GM12878 (cell line): Measurements from ENCODE around the gene CRNKL1. TPM values are rescaled to one million over a fixed set of nuclear protein-coding genes. Genes with fewer than 3 reads are reported as not detected.

ENCODE experiments used
- ATAC-seq: fragments of 200-7000 bp; cut with Tn5 transposase; 3 replicates; pipeline ENCODE4 v1.9.1; 2020; ENCODE audit warnings: mild to moderate bottlenecking, moderate library complexity
- BruUV-seq: library from RNA; stranded (reverse); fragments of 400-500 nt; replicated peaks from 2 replicates; lab custom pipeline; 2021; lab: Mats Ljungman, UMichigan
- CTCF ChIA-PET: fragments of 300-600 bp; sonication (Branson Sonifier 250); formaldehyde crosslinking; extraction: SDS; loops from one replicate; lab custom pipeline; 2021; ENCODE audit warnings: inconsistent platforms; lab: Yijun Ruan, JAX
- POLR2A ChIA-PET: fragments of 350-600 bp; formaldehyde crosslinking; extraction: SDS; loops from one replicate; lab custom pipeline; 2021; ENCODE audit warnings: inconsistent platforms; lab: Charles Lee
- RAD21 ChIA-PET: fragments of 300-600 bp; sonication (Branson Sonifier 250); formaldehyde crosslinking; loops from one replicate; lab custom pipeline; 2023; ENCODE audit warnings: antibody characterized with exemption; ENCODE audit not compliant: unreplicated experiment; lab: Charles Lee
- SMC1A ChIA-PET: fragments of 300-600 bp; sonication (Branson Sonifier 250); formaldehyde crosslinking; loops from one replicate; lab custom pipeline; 2023; ENCODE audit not compliant: unreplicated experiment, uncharacterized antibody; lab: Charles Lee
- DNase-seq: peaks from one replicate; pipeline ENCODE4 v3.0.0-alpha.2; 2011; ENCODE audit warnings: low read depth, low spot score
- FAIRE-seq: peaks from 3 replicates; lab custom pipeline; 2011; peaks lifted over from hg19 to GRCh38; lab: Jason Lieb, UNC
- H2AFZ ChIP-seq: 2 replicates; pipeline ENCODE4 v1.6.0; 2011; ENCODE audit warnings: low read depth, low read length, control low read depth; ENCODE audit not compliant: control insufficient read depth
- H3K27ac ChIP-seq: 2 replicates; pipeline ENCODE4 v1.5.1; 2011; ENCODE audit warnings: control low read depth; ENCODE audit not compliant: control insufficient read depth, insufficient read depth
- H3K27me3 ChIP-seq, 2 experiments: replicated peaks in 1 of 2; 2 replicates each; pipeline versions ENCODE4 v1.6.0 to v1.6.1; 2011; ENCODE audit warnings: low read length in 1 of 2; ENCODE audit not compliant: control insufficient read depth in 2 of 2, insufficient read depth in 2 of 2
- H3K36me3 ChIP-seq, 2 experiments: 2 replicates each; pipeline ENCODE4 v1.5.1; 2011; ENCODE audit warnings: low read length in 1 of 2; ENCODE audit not compliant: control insufficient read depth in 2 of 2, insufficient read depth in 2 of 2
- H3K4me1 ChIP-seq: 2 replicates; pipeline ENCODE4 v1.6.1; 2011; ENCODE audit warnings: mild to moderate bottlenecking, low read length, moderate library complexity, mixed read lengths; ENCODE audit not compliant: control insufficient read depth, insufficient read depth
- H3K4me2 ChIP-seq: 2 replicates; pipeline ENCODE4 v1.6.0; 2011; ENCODE audit warnings: control low read depth; ENCODE audit not compliant: control insufficient read depth, insufficient read depth
- H3K4me3 ChIP-seq: fragments of 200-600 bp; sonication (generic); 2 replicates; pipeline ENCODE4 v1.5.1; 2016
- H3K79me2 ChIP-seq: 2 replicates; pipeline ENCODE4 v1.6.0; 2011; ENCODE audit warnings: low read length; ENCODE audit not compliant: control insufficient read depth, insufficient read depth
- H3K9ac ChIP-seq: 2 replicates; pipeline ENCODE4 v1.8.0; 2011; ENCODE audit warnings: low read length, control low read depth, mixed read lengths; ENCODE audit not compliant: control insufficient read depth, insufficient read depth
- H3K9me3 ChIP-seq: replicated peaks from 3 replicates; pipeline ENCODE4 v1.5.1; 2011; ENCODE audit warnings: mild to moderate bottlenecking, low read length; ENCODE audit not compliant: control insufficient read depth, insufficient read depth
- H4K20me1 ChIP-seq: 2 replicates; pipeline ENCODE4 v1.6.0; 2011; ENCODE audit not compliant: control insufficient read depth, insufficient read depth
- SUZ12 ChIP-seq: fragments of 200-600 bp; sonication (generic); IDR thresholded peaks from one replicate; pipeline ENCODE4 v1.6.1; 2018; ENCODE audit warnings: antibody characterized with exemption, mild to moderate bottlenecking; ENCODE audit not compliant: unreplicated experiment
- WGBS: methylation state at CpG from one replicate; pipeline ENCODE4 v1.1.6; 2016; ENCODE audit warnings: low lambda C conversion rate; ENCODE audit not compliant: insufficient replicate concordance, insufficient coverage; ENCODE audit errors: missing lambda C conversion rate; 5-methylcytosine and 5-hydroxymethylcytosine counted together
- in situ Hi-C: fragments of 300-500 bp; cut with MboI; formaldehyde crosslinking; loops from 9 replicates; pipeline ENCODE4 v1.14.3; 2018; ENCODE audit warnings: mixed read lengths
- intact Hi-C: fragments of 100-400 bp; cut with micrococcal nuclease; formaldehyde crosslinking; loops from one replicate; pipeline ENCODE4 v1.14.2; 2022; ENCODE audit not compliant: unreplicated experiment
- polyA plus RNA-seq, 11 experiments: library from polyadenylated mRNA; depleted of rRNA in 4 of 11; unstranded in 6 of 11; stranded (reverse) in 5 of 11; fragments of >200 nt; fragmentation: Nextera tagmentation in 4 of 11; fragmentation: Illumina TruSeq in 1 of 11; extraction: Ambion mirVana in 4 of 11; extraction: Trizol in 1 of 11; gene quantifications; 1 replicate in 1 of 11; 2 replicates in 10 of 11; pipeline versions ENCODE4 v1.2.1 to v1.2.3, GENCODE V29; 2011 to 2016; ENCODE audit warnings: inconsistent platforms in 2 of 11, missing spikeins in 2 of 11, low read depth in 1 of 11
- total RNA-seq, 4 experiments: library from RNA; depleted of rRNA in 3 of 4; stranded (reverse); fragments of >200 nt in 3 of 4; fragmentation: Illumina TruSeq in 1 of 4; extraction: Trizol in 1 of 4; gene quantifications; 2 replicates each; pipeline versions ENCODE4 v1.2.1 to v1.2.3, GENCODE V29; 2013 to 2021
- TF ChIP-seq, protein P1 (sequence below), 3 experiments: IDR thresholded peaks in 2 of 3; conservative IDR thresholded peaks in 1 of 3; 2 replicates each; pipeline ENCODE4 v1.5.1; 2011; ENCODE audit warnings: low read depth in 3 of 3, low read length in 3 of 3, mild to moderate bottlenecking in 3 of 3, control low read depth in 2 of 3, moderate library complexity in 2 of 3, inconsistent platforms in 1 of 3, mixed read lengths in 1 of 3; ENCODE audit not compliant: control insufficient read depth in 2 of 3, insufficient read depth in 1 of 3; ENCODE audit errors: extremely low read depth in 1 of 3

Gene CRNKL1
- total and polyA plus RNA-seq, 10 of the 15 experiments (the other 5 are each of a cell fraction or from before 2014, with no cell fraction given) = 9.5 to 28.4 (median 17.5) TPM

DNA sequence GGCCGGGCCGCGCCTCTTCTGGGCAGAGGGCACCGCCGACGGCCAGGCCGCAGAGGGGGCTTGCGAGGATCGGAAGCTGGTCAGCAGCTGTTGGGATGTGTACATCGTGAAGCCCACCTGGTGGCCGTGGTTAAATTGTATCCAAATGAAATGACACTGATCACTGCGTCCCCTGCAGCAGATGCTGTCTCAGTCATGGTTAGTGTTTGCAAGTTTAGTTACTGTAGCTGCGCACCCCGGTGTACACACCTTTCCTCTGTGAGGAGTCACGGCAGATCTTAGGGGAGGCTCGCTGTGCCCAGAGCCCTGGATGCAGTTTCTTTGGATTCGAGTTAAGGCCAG lies 34.5 kb downstream of the CRNKL1 start:
- peak overlapping the region; percentile 93 for H2AFZ ChIP-seq
- SMC1A ChIA-PET = interaction anchor here (0.6 to 2.2 kb wide), 5 partner anchors 13 to 324 kb away, joined by 3 to 16 read pairs (median 3); partner anchors contain the start of genes CFAP61 and CRNKL1
- DNase-seq (no peak), ATAC-seq (peak; percentile 36), FAIRE-seq (no peak)
- peak overlapping the region; percentile 85 for H3K4me2 ChIP-seq
- TF ChIP-seq, protein P1, sequence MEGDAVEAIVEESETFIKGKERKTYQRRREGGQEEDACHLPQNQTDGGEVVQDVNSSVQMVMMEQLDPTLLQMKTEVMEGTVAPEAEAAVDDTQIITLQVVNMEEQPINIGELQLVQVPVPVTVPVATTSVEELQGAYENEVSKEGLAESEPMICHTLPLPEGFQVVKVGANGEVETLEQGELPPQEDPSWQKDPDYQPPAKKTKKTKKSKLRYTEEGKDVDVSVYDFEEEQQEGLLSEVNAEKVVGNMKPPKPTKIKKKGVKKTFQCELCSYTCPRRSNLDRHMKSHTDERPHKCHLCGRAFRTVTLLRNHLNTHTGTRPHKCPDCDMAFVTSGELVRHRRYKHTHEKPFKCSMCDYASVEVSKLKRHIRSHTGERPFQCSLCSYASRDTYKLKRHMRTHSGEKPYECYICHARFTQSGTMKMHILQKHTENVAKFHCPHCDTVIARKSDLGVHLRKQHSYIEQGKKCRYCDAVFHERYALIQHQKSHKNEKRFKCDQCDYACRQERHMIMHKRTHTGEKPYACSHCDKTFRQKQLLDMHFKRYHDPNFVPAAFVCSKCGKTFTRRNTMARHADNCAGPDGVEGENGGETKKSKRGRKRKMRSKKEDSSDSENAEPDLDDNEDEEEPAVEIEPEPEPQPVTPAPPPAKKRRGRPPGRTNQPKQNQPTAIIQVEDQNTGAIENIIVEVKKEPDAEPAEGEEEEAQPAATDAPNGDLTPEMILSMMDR (IDR thresholded peaks at IDR 0.05 in 2 of 3, conservative IDR thresholded peaks at IDR 0.05 in 1 of 3; ENCODE audit: control insufficient read depth in 2 of 3, extremely low read depth in 1 of 3, insufficient read depth in 1 of 3, low read depth in 3 of 3, low read length in 3 of 3) = 0 out of 6 replicates have a peak, but pooled peaks of 1 of the 3 experiments have one; percentile 1
- TF ChIP-seq SUZ12 = no peak
- in situ Hi-C loops = loop anchor here (25.0 kb wide), 2 partner anchors 1431 to 1506 kb away; partner anchors contain the start of genes DTD1 and SEC23B
- RAD21 ChIA-PET = interaction anchor here (0.7 to 2.2 kb wide), 3 partner anchors 26 to 79 kb away, joined by 3 to 14 read pairs (median 3); partner anchors contain the start of genes CFAP61 and CRNKL1
- intact Hi-C loops = loop anchor here (1.0 kb wide), 1 partner anchor 34 kb away; the partner anchor contains the start of genes CFAP61 and CRNKL1
- POLR2A ChIA-PET = interaction anchor here (1.6 kb wide), 1 partner anchor 34 kb away, joined by 5 read pairs; no protein-coding TSS in a partner anchor
- CTCF ChIA-PET = interaction anchor here (0.8 to 3.1 kb wide), 6 partner anchors 10 to 238 kb away, joined by 3 to 16 read pairs (median 5); no protein-coding TSS in a partner anchor
- peaks cover 17% of the 10 kb centered on the region for H3K4me1 ChIP-seq
- peaks cover 0 to 3% of the 10 kb centered on the region in 2 experiments; a peak in 1 of 4 replicates for H3K36me3 ChIP-seq
- no peaks in the 10 kb centered on the region for H3K9me3 ChIP-seq
- H3K27me3 ChIP-seq = no peaks in the 10 kb centered on the region
- peaks cover 49% of the 10 kb centered on the region for H3K79me2 ChIP-seq
- H3K27ac ChIP-seq = peak overlapping the region; percentile 74
- no peaks in the 10 kb centered on the region; the same call in 1 of the 2 replicates for H4K20me1 ChIP-seq
- no TSS peak for BruUV-seq
- WGBS = 5% methylated on average over 17 of the region's 17 CpGs
- H3K4me3 ChIP-seq = peak overlapping the region; percentile 82
- H3K9ac ChIP-seq = peak overlapping the region; percentile 88
